Measurements from ENCODE around the gene DEXI. TPM values are rescaled to one million over a fixed set of nuclear protein-coding genes. Genes with fewer than 3 reads are reported as not detected.
A peak's percentile ranks its signal among the peaks of the same experiment; 100 is the strongest.
"Not testable (repeated sequence)": the region's sequence is repeated elsewhere in the genome, so short reads cannot be mapped to it uniquely, and the experiment has no call there.

Gene DEXI
- polyA plus RNA-seq, 1 experiment, result 55.2 TPM

DNA sequence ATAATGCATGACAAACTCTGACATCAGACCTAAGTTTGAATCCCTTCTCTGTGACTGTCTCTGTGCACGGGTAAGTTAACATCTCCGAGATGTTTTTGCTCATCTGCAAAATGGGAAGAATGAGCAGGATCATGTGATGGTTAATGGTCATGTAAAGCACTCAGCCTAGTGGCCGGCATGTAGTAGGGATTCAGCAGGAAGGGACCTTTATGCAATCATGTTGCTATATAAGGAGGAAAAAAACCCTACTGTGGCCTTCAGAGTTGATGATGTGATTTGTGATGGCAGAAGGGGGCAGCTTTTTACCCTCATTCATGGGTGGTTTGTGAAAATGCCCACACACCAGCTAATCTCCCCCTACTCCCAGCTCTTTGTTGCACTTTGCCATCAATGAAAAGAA lies 26.2 kb upstream of the DEXI start:
- TF ChIP-seq, protein P1, sequence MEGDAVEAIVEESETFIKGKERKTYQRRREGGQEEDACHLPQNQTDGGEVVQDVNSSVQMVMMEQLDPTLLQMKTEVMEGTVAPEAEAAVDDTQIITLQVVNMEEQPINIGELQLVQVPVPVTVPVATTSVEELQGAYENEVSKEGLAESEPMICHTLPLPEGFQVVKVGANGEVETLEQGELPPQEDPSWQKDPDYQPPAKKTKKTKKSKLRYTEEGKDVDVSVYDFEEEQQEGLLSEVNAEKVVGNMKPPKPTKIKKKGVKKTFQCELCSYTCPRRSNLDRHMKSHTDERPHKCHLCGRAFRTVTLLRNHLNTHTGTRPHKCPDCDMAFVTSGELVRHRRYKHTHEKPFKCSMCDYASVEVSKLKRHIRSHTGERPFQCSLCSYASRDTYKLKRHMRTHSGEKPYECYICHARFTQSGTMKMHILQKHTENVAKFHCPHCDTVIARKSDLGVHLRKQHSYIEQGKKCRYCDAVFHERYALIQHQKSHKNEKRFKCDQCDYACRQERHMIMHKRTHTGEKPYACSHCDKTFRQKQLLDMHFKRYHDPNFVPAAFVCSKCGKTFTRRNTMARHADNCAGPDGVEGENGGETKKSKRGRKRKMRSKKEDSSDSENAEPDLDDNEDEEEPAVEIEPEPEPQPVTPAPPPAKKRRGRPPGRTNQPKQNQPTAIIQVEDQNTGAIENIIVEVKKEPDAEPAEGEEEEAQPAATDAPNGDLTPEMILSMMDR (IDR thresholded peaks at IDR 0.05; ENCODE audit: insufficient read depth, low read depth, low read length), result 0 out of 2 replicates have a peak, but pooled peaks have one; percentile 6
- CTCF ChIA-PET, result interaction anchor here (1.6 to 11.2 kb wide), 3 partner anchors 16 to 410 kb away, joined by 4 to 209 read pairs (median 4); partner anchors contain the start of gene SOCS1
- POLR2A ChIA-PET, result no interaction called here
- H3K36me3 ChIP-seq (ENCODE audit: control insufficient read depth, insufficient read depth, low read length), result peaks cover 2% of the 10 kb centered on the region
- DNase-seq (ENCODE audit: low read depth), result no peak
- H3K4me3 ChIP-seq (ENCODE audit: low read depth, low read length), result no peak overlapping the region
- H3K27me3 ChIP-seq (ENCODE audit: control insufficient read depth, insufficient read depth, low read length), result no peaks in the 10 kb centered on the region

DNA sequence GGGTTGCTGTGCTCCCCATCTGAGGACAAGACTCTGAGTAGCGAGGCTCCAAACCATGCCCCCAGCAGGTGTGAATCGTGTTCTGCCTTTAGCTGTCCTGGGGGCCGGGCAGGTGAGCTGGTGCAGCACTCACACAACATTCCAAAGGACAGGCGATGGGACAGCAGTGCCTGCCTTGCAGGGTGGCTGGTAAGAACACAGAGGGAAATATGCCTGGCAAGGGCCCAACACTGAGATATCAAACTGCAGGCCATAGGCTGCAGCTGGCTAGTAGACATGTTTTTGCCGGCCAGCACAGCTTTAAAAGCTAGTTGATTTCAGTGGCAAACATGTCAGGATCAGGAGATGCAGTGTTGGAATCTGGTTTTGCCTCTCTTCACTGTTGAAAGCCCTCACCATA lies 25.7 kb upstream of the DEXI start:
- Histone ChIP-seq H3K27me3 (ENCODE audit: control insufficient read depth, insufficient read depth, low read length) (no peaks in the 10 kb centered on the region), H3K36me3 (ENCODE audit: control insufficient read depth, insufficient read depth, low read length) (peaks cover 3% of the 10 kb centered on the region), H3K4me3 (ENCODE audit: low read depth, low read length) (no peak overlapping the region)
- DNase-seq (ENCODE audit: low read depth), result no peak
- CTCF ChIA-PET, result interaction anchor here (1.0 to 11.2 kb wide), 6 partner anchors 8 to 428 kb away, joined by 3 to 209 read pairs (median 4); partner anchors contain the start of gene SOCS1
- TF ChIP-seq, protein P1 (IDR thresholded peaks at IDR 0.05; ENCODE audit: insufficient read depth, low read depth, low read length), result no peak
- POLR2A ChIA-PET, result no interaction called here

DNA sequence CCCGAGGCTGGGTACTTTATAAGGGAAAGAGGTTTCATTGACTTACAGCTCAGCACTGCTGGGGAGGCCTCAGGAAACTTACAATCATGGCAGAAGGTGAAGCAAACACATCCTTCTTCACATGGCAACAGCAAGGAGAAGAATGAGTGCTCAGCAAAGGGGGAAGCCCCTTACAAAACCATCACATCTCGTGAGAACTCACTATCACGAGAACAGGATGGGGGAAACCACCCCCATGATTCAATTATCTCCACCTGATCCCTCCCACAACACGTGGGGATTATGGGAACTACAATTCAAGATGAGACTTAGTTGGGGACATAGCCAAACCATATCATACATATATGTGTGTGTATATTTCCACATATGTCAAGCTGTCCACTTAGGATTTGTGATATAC lies 24.3 kb upstream of the DEXI start:
- CTCF ChIA-PET, result interaction anchor here (11.2 kb wide), 1 partner anchor 289 kb away, joined by 209 read pairs; the partner anchor contains the start of gene SOCS1
- H3K36me3 ChIP-seq (ENCODE audit: control insufficient read depth, insufficient read depth, low read length); H3K27me3 ChIP-seq (ENCODE audit: control insufficient read depth, insufficient read depth, low read length); POLR2A ChIA-PET; H3K4me3 ChIP-seq (ENCODE audit: low read depth, low read length); DNase-seq (ENCODE audit: low read depth): not testable (repeated sequence)

DNA sequence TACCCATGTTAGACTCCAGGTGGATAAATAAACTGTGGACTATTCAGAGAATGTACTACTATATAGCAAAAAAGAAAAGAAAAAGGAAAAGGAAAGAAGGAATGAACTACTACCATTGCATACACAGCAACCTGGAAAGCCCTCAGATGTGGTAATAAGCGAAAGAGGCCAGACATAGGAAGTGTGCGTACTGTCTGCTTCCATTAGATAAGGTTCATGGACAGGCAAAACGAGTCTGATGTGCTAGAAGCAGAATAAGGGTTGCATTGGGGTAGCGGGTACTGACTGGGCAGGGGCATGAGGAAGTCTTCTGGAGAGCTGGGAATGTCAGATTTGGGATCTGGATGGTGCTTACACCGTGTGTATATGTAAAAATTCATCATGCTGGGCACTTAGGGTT lies 23.9 kb upstream of the DEXI start:
- CTCF ChIA-PET, result interaction anchor here (0.9 to 11.2 kb wide), 4 partner anchors 22 to 430 kb away, joined by 3 to 209 read pairs (median 4); partner anchors contain the start of genes CLEC16A and SOCS1
- POLR2A ChIA-PET, result no interaction called here
- no peak for DNase-seq (ENCODE audit: low read depth)
- Histone ChIP-seq H3K36me3 (ENCODE audit: control insufficient read depth, insufficient read depth, low read length) (peaks cover 3% of the 10 kb centered on the region), H3K27me3 (ENCODE audit: control insufficient read depth, insufficient read depth, low read length) (no peaks in the 10 kb centered on the region), H3K4me3 (ENCODE audit: low read depth, low read length) (no peak overlapping the region)
- TF ChIP-seq, protein P1 (IDR thresholded peaks at IDR 0.05; ENCODE audit: insufficient read depth, low read depth, low read length), result no peak

DNA sequence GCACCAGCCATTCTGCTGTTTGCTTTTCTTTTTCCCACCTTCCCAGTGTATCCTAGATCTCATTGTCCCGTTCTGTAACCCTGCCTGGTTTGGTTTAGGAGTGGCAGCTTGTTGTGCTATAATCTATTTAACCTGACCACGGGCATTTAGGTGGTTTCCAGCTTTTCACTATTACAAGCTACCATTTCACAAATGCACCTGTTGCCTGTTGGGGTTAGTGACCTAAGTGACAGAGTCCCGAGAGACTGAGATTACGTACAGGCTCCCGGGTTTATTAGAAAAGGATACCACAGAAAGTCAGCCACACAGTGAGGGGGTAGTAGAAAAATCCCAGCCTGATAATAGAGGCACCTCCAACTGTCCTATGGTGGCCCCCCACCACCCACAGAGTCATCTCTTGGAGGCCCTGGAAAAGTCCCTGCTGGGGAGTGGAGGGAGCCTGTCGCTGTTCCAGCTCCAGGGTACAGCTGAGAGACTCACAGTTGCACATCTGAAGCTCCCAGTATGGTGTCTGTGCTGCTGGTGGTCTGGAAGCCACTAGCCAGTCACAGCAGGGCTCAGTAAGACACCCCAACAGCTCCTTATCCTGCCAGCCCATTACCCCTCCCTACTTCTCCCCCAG lies 23.3 kb upstream of the DEXI start:
- DNase-seq (ENCODE audit: low read depth), result no peak
- no peak overlapping the region for H3K4me3 ChIP-seq (ENCODE audit: low read depth, low read length)
- ChIA-PET CTCF (interaction anchor here (0.9 to 11.2 kb wide), 6 partner anchors 16 to 431 kb away, joined by 3 to 209 read pairs (median 20); partner anchors contain the start of genes CLEC16A and SOCS1), POLR2A (no interaction called here)
- H3K27me3 ChIP-seq (ENCODE audit: control insufficient read depth, insufficient read depth, low read length), result no peaks in the 10 kb centered on the region
- peaks cover 3% of the 10 kb centered on the region for H3K36me3 ChIP-seq (ENCODE audit: control insufficient read depth, insufficient read depth, low read length)
- TF ChIP-seq, protein P1 (IDR thresholded peaks at IDR 0.05; ENCODE audit: insufficient read depth, low read depth, low read length), result no peak
